GM21447 (cell line): Measurements from ENCODE around the gene ARHGDIG.

Experiments used
- ATAC-seq: cut with Tn5 transposase; IDR thresholded peaks from one replicate; pipeline ENCODE4 v1.9.1; 2021; ENCODE audit not compliant: unreplicated experiment

ARHGDIG gene

GRCh38 chr16:296276-296675 lies 15.9 kb downstream of the ARHGDIG start:
- no peak for ATAC-seq

GRCh38 chr16:296806-297510 lies 16.6 kb downstream of the ARHGDIG start:
- ATAC-seq, result no peak

- no peak for ATAC-seq
Observed at GRCh38 chr16:297832-298231, 17.4 kb downstream of the ARHGDIG start.

- no peak for ATAC-seq
Observed at GRCh38 chr16:301235-301634, 20.8 kb downstream of the ARHGDIG start.

GRCh38 chr16:301950-302349 lies 21.6 kb downstream of the ARHGDIG start:
- no peak for ATAC-seq

- no peak for ATAC-seq
Observed at GRCh38 chr16:303760-304505, 23.5 kb downstream of the ARHGDIG start.

GRCh38 chr16:305916-306626 lies 25.7 kb downstream of the ARHGDIG start:
- no peak for ATAC-seq

GRCh38 chr16:306911-307370 lies 26.6 kb downstream of the ARHGDIG start:
- no peak for ATAC-seq

DNA sequence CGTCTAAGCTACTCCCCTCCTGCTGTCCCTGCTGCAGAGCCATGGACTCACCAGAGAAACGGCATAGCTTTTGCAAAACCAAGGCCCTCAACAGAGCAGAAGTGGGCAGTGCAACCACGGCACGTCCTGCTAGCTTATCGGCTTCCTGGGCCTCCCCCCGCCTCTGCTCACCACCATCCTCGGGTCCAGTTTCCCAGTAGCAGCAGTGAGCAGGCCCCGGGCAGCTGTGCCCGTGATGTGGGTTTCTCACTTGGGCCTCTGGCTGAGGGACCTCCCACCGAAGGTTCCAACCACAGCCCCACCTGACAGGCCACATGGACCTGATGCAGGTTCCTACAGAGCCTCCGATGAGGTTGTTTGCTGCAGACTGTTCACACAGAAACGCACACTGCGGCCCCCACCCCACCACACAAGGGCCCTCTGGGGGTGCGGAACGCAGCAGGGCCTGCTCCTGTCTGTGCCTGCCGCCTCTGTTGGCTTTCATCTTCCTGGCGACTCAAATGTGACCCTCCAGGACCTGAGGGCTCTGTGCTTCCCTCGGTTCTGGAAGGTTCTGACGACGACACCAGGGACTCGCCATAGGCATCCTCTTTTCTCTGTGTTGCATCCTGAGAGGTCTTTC lies 27.4 kb downstream of the ARHGDIG start:
- no peak for ATAC-seq

- ATAC-seq, result no peak
Observed at GRCh38 chr16:309476-309875, 29.1 kb downstream of the ARHGDIG start.

GRCh38 chr16:311725-312124 lies 31.3 kb downstream of the ARHGDIG start:
- ATAC-seq, result no peak

DNA sequence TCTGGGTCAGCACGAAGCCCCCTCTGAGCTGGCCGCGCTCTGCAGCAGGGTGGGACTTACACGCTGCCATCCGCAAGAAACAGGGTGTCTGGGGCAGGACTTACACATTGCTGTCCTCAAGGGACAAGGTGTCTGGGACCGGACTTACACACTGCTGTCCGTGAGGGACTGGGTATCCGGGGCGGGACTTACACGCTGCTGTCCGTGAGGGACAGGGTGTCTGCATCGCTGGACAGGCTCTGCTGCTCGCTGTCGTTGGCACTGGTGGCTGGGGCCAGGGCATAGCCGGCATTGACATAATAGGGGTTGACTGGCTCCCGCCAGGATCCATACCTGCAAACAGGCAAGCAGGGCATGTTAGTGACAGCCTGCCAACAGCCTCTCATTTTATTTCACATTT lies 34.0 kb downstream of the ARHGDIG start:
- ATAC-seq, result no peak

GRCh38 chr16:314795-315299 lies 34.5 kb downstream of the ARHGDIG start:
- ATAC-seq, result no peak

DNA sequence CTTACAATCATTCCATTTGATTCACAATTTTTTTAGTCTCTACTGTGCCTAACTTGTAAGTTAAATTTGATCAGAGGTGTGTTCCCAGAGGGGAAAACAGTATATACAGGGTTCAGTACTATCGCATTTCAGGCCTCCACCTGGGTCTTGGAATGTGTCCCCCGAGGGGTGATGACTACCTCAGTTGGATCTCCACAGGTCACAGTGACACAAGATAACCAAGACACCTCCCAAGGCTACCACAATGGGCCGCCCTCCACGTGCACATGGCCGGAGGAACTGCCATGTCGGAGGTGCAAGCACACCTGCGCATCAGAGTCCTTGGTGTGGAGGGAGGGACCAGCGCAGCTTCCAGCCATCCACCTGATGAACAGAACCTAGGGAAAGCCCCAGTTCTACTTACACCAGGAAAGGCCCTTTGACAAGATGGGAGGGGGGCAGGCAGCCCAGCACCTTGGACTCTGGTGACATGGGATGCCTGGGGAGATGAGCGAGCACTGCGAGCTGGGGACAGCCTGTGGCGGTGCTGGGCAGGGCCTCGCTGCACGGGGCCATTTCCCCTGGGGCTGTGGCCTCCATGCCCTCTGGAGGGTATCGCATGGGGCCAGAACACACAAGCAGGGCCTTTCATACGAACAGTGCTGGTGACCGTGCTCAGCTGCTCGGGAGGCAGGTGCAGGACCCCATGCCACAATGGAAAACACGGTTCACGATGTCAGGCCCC lies 36.5 kb downstream of the ARHGDIG start:
- no peak for ATAC-seq

GRCh38 chr16:317583-317982 lies 37.2 kb downstream of the ARHGDIG start:
- ATAC-seq, result no peak

- no peak for ATAC-seq
Observed at GRCh38 chr16:318628-319027, 38.2 kb downstream of the ARHGDIG start.

DNA sequence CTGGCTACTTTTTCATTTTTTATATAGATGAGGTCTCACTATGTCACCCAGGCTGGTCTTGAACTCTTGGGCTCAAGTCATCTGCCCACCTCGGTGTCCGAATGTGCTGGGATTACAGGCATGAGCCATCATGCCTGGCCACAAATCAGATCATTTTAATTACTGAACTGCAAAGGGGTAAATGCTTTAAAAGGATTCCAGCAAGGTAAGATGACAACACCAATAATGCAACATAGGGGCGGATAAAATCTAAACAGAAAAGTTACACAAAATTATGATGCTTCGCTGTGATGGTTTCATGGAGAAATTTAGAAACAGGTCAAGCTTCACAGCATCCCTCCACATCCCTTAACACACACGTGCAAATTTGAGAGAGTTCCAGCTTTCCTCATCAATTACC lies 39.8 kb downstream of the ARHGDIG start:
- no peak for ATAC-seq

DNA sequence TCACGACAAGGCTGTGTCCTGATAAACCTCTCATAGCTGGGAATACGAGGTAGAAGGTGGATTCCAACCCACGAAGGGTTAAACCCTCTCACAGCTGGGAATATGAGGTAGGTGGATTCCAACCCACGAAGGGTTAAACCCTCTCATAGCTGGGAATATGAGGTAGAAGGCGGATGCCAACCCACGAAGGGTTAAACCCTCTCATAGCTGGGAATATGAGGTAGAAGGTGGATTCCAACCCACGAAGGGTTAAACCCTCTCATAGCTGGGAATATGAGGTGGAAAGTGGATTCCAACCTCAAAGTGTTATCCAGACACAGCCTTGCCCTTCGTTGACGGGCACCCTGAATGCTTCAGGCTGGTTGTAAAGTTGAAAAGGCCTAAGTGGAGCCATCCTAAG lies 41.1 kb downstream of the ARHGDIG start:
- ATAC-seq, result no peak

GRCh38 chr16:322476-323143 lies 42.2 kb downstream of the ARHGDIG start:
- ATAC-seq, result no peak

DNA sequence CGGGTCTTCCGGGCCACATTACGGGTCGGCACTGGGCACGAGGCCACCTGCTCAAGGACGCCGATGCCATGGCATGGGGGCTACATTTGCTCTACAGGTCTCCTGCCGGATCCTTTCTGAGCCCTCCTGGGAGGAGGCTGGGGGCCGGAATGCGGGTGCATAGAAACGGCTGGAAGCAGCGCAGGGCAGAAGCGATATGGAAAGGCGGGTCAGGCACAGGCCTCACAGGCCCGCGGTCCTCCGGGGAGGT lies 43.7 kb downstream of the ARHGDIG start:
- no peak for ATAC-seq
